GM12872 (cell line): Measurements from ENCODE around the gene ZNF792.

Experiments used
- TF ChIP-seq, protein P1 (sequence below): IDR thresholded peaks from 3 replicates; pipeline ENCODE4 v1.5.1; 2011; ENCODE audit warnings: low read depth, mild to moderate bottlenecking, low read length, moderate library complexity; ENCODE audit not compliant: insufficient read depth

The ZNF792 gene

DNA sequence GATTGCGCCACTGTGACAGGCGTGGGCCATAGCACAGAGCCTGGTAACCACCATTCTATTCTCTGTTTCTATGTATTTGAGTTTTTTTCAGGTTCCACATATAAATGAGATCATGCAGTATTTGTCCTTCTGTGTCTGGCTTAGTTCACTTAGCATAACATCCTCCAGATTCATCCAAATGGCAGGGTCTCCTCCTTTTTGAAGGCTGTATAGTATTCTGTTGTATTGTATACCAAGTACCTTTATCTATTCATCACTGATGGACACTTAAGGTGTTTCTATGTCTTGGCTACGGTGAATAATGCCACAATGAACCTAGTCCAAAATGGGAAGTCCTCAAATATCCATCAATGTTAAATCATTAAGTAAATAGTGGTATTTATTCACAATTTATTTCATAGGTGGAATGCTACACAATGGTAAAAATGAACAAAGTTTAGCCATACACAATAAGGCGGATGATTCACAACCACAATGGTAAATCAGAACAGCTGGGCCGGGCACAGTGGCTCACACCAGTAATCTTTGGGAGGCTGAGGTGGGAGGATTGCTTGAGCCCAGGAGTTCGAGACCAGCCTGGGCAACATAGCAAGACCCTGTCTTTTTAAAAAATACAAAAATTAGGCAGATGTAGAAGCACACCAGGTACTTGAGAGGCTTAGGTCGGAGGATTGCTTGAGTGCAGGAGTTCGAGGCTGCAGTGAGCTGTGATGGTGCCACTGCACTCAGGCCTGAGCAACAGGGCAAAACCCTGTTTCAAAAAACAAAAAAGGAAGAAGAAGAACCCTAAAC, 27.7 kb upstream of the ZNF792 start:
- TF ChIP-seq, protein P1, sequence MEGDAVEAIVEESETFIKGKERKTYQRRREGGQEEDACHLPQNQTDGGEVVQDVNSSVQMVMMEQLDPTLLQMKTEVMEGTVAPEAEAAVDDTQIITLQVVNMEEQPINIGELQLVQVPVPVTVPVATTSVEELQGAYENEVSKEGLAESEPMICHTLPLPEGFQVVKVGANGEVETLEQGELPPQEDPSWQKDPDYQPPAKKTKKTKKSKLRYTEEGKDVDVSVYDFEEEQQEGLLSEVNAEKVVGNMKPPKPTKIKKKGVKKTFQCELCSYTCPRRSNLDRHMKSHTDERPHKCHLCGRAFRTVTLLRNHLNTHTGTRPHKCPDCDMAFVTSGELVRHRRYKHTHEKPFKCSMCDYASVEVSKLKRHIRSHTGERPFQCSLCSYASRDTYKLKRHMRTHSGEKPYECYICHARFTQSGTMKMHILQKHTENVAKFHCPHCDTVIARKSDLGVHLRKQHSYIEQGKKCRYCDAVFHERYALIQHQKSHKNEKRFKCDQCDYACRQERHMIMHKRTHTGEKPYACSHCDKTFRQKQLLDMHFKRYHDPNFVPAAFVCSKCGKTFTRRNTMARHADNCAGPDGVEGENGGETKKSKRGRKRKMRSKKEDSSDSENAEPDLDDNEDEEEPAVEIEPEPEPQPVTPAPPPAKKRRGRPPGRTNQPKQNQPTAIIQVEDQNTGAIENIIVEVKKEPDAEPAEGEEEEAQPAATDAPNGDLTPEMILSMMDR: no peak

DNA sequence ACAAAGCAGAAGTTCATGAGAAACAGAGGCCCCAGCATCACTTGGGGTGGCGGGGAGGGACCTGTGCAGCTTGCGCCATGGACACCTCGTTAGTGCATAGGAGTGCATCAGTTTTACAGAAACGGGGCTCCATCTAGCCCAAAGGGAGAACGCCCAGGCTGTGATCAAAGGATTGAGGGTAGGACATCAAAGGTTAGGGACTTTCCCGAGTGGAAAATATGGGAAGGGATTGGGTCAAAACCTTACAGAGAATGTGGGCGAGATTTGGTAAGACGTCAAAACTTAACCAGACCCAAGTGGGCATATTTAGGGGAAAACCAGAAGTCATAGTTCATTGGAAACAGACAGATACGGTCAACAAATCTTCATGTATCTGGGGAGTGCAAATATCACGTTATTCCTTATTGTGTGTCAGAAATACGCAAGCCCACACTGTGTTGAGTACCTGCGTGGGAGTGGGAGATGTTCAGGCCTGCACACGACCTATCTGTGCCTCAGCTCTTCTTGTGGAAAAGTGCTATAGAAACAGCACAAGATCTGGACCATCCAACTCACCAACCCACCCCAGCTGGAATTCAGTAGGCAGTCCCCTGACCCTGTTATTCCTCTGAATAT, 26.7 kb upstream of the ZNF792 start:
- TF ChIP-seq, protein P1: no peak

DNA sequence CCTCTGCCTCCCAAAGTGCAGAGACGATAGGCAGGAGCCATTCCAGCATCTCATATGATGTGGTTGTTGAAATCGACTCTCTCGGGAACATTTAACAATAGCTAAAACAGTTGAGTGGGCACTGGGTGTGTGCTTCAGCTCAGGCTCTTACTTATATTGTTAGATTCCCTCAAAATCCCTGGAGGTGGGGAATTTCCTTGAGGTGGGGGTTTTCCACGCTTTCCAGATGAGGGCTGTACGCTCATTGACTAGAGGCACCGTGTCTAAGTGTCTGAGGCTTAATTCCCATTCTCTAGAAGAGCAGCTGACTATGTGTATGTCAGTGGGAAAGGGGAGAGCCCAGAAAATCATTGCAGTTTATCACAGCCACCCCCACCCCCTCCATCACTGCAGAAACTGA, 25.3 kb upstream of the ZNF792 start:
- TF ChIP-seq, protein P1: no peak

DNA sequence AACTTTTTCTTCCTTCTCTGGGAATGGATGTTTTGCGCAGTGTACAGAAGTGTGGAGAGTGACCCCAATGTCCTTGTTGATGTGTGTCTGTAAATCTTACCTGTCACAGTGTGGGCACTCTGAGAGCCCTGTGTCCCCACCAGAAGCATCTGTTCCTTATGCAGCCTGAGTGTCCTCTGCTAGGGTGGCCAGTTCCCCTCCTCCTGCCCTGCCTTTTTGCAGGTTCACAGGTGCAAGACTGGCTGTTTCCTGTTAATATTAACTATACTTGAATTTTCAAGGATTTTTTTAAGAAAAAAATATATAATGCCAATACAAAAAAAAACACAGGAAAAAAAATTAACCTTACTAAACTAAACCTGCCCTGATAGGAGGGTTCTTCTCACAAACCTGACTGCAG, 24.1 kb upstream of the ZNF792 start:
- TF ChIP-seq, protein P1: no peak

DNA sequence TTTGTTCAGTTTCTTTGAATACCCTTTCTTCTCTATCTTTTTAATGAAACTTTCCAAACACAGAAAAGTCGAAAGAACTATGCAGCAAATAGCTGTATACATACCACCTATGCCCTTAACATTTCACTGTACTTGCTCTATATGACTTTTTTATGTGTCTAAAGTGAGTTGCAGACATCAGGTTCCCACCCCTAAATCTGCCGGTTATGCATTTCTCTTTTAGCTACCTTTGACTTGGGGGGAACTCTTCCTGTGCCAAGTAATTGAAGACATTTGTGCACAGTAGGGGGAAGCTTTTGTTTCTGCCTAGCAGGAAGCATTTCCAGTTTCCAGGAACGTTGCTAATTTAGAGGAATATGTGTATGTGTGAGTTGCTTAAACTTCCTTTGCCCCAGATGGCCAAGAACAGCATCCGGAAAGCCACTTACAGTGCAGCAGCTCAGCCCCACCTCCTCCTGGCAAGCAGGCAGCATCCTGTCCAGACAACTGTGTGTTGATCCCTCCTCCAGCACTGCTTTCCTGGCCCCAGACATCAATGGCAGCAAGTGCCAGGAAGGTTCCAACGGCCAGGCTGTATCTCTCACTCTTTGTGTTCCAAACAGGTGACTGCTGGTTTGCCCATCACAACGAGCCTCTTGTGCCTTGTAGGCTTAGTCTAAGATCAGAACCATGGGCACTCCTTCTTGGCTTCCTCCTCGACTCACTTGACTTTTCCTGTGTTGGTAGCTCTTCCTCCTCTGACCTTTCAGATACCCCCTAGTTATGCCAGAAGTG, 21.4 kb upstream of the ZNF792 start:
- TF ChIP-seq, protein P1: no peak

DNA sequence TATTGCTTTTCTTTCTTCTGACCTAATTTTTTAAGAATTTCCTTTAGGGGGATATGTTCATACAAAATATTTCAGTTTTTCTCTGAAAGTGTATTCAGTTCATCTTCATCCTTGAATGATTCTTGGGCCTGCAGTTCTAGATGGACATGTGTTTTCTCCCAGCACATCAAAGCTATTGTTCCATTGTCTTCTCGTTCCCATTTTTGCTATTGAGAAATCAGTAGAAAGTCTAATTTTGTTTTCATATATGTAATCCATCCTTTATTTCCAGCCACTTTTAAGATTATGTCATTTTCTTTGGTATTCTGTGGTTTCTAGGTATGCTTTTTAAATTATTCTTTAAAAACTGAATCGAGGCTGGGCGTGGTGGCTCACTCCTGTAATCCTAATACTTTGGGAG, 20.3 kb upstream of the ZNF792 start:
- TF ChIP-seq, protein P1: no peak

DNA sequence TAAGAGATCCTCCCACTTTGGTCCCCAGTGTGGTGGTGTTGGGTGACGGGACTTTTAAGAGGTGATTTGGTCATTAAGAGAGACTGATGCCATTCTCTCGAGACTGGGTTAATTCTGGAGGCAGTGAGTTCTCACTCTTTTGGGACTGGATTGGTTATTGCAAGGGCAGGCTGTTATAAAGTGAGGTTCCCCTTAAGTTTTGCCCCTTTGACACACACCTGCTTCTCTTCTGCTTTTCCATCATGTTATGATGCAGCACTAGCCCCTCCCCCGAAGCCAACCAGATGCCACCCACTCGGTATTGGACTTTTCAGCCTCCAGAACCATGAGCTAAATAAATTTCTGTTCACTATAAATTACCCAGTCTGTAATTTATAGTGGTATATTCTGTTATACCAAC, 19.8 kb upstream of the ZNF792 start:
- TF ChIP-seq, protein P1: no peak
